ENCODE measurements around the gene PIGU. TPM values are rescaled to one million over a fixed set of nuclear protein-coding genes. Genes with fewer than 3 reads are reported as not detected.

PIGU gene
- total RNA-seq, 1 donor, result 9.0 TPM

GRCh38 chr20:34713194-34713943, 36.5 kb upstream of the PIGU start:
- TF ChIP-seq CTCF (IDR thresholded peaks at IDR 0.05; ENCODE audit: extremely low read depth, low read depth, low read length), result no peak
- Histone ChIP-seq H3K79me2 (ENCODE audit: insufficient read depth, low read length) (no peaks in the 10 kb centered on the region), H4K20me1 (ENCODE audit: insufficient read depth, low read length) (peaks cover 14% of the 10 kb centered on the region), H3K27ac (ENCODE audit: low read depth, low read length) (peak overlapping the region; percentile 77), H3K27me3 (ENCODE audit: insufficient read depth, low read length) (no peaks in the 10 kb centered on the region), H3K9me3 (ENCODE audit: low read depth, low read length) (no peaks in the 10 kb centered on the region), H3K4me3 (ENCODE audit: insufficient read depth, low read length) (no peak overlapping the region), H3K4me2 (ENCODE audit: insufficient read depth, low read length) (peak overlapping the region; percentile 40), H2AFZ (ENCODE audit: low read length) (no peak overlapping the region), H3K36me3 (ENCODE audit: insufficient read depth, low read length) (peaks cover 19% of the 10 kb centered on the region), H3K4me1 (ENCODE audit: insufficient read depth, low read length) (peaks cover 37% of the 10 kb centered on the region)
- DNase-seq (ENCODE audit: insufficient read length, low spot score, missing footprints), result peak; percentile 98

GRCh38 chr20:34712525-34713192, 35.8 kb upstream of the PIGU start:
- no peaks in the 10 kb centered on the region for H3K9me3 ChIP-seq (ENCODE audit: low read depth, low read length)
- no peaks in the 10 kb centered on the region for H3K79me2 ChIP-seq (ENCODE audit: insufficient read depth, low read length)
- H3K36me3 ChIP-seq (ENCODE audit: insufficient read depth, low read length), result peaks cover 19% of the 10 kb centered on the region
- DNase-seq (ENCODE audit: insufficient read length, low spot score, missing footprints), result no peak
- H3K4me2 ChIP-seq (ENCODE audit: insufficient read depth, low read length), result peak overlapping the region; percentile 40
- no peak overlapping the region for H2AFZ ChIP-seq (ENCODE audit: low read length)
- TF ChIP-seq CTCF (IDR thresholded peaks at IDR 0.05; ENCODE audit: extremely low read depth, low read depth, low read length), result no peak
- peak overlapping the region; percentile 77 for H3K27ac ChIP-seq (ENCODE audit: low read depth, low read length)
- no peak overlapping the region for H3K4me3 ChIP-seq (ENCODE audit: insufficient read depth, low read length)
- no peaks in the 10 kb centered on the region for H3K27me3 ChIP-seq (ENCODE audit: insufficient read depth, low read length)
- H3K4me1 ChIP-seq (ENCODE audit: insufficient read depth, low read length), result peaks cover 32% of the 10 kb centered on the region
- H4K20me1 ChIP-seq (ENCODE audit: insufficient read depth, low read length), result peaks cover 14% of the 10 kb centered on the region

- no peak overlapping the region for H3K27ac ChIP-seq (ENCODE audit: low read depth, low read length)
- no peaks in the 10 kb centered on the region for H3K9me3 ChIP-seq (ENCODE audit: low read depth, low read length)
- no peaks in the 10 kb centered on the region for H3K27me3 ChIP-seq (ENCODE audit: insufficient read depth, low read length)
- H3K4me3 ChIP-seq (ENCODE audit: insufficient read depth, low read length), result no peak overlapping the region
- peaks cover 14% of the 10 kb centered on the region for H4K20me1 ChIP-seq (ENCODE audit: insufficient read depth, low read length)
- no peak overlapping the region for H2AFZ ChIP-seq (ENCODE audit: low read length)
- H3K36me3 ChIP-seq (ENCODE audit: insufficient read depth, low read length), result peaks cover 19% of the 10 kb centered on the region
- no peak for TF ChIP-seq CTCF (IDR thresholded peaks at IDR 0.05; ENCODE audit: extremely low read depth, low read depth, low read length)
- no peak overlapping the region for H3K4me2 ChIP-seq (ENCODE audit: insufficient read depth, low read length)
- DNase-seq (ENCODE audit: insufficient read length, low spot score, missing footprints), result peak; percentile 78
- no peaks in the 10 kb centered on the region for H3K79me2 ChIP-seq (ENCODE audit: insufficient read depth, low read length)
- H3K4me1 ChIP-seq (ENCODE audit: insufficient read depth, low read length), result peaks cover 32% of the 10 kb centered on the region
Observed at GRCh38 chr20:34711813-34712430, 35.0 kb upstream of the PIGU start.

Measured in osteoblast (primary cell).